B cell (primary cell): Measurements from ENCODE around the gene PAX3. TPM values are rescaled to one million over a fixed set of nuclear protein-coding genes. Genes with fewer than 3 reads are reported as not detected.

Experiments used
- ATAC-seq: fragments of 200-7000 bp; cut with Tn5 transposase; one replicate; pipeline ENCODE4 v1.10.0; 2021; ENCODE audit warnings: low read depth, mild to moderate bottlenecking, moderate number of reproducible peaks, moderate library complexity
- CTCF ChIA-PET: fragments of 350-600 bp; sonication (Branson Sonifier 250); formaldehyde crosslinking; loops from one replicate; lab custom pipeline; 2021; ENCODE audit warnings: antibody characterized with exemption, inconsistent platforms; lab: Charles Lee
- POLR2A ChIA-PET: fragments of 350-600 bp; sonication (Branson Sonifier 250); formaldehyde crosslinking; loops from one replicate; lab custom pipeline; 2021; ENCODE audit warnings: antibody characterized with exemption; lab: Charles Lee
- DNase-seq: peaks from one replicate; pipeline ENCODE4 v3.0.0; 2013
- H2AFZ ChIP-seq: 2 replicates; pipeline ENCODE4 v1.6.1; 2012; ENCODE audit warnings: mild to moderate bottlenecking, low read depth, low read length; ENCODE audit not compliant: insufficient read depth, poor library complexity, severe bottlenecking
- H3K27ac ChIP-seq, 2 donors: 1 replicate in 1 of 2; 2 replicates in 1 of 2; pipeline ENCODE4 v1.5.1; 2012 to 2013; ENCODE audit warnings: low read length in 2 of 2, mild to moderate bottlenecking in 2 of 2, moderate library complexity in 1 of 2
- H3K27me3 ChIP-seq, 4 experiments: fragments of 200-600 bp in 1 of 4; sonication (generic) in 1 of 4; replicated peaks in 1 of 4; 1 replicate in 2 of 4; 2 replicates in 2 of 4; pipeline versions ENCODE4 v1.6.1 to v1.7.0; 2013 to 2016; ENCODE audit warnings: low read length in 3 of 4, mild to moderate bottlenecking in 2 of 4, mixed read lengths in 1 of 4, moderate library complexity in 1 of 4; ENCODE audit not compliant: insufficient read depth in 4 of 4, control insufficient read depth in 3 of 4; ENCODE audit errors: control extremely low read depth in 1 of 4
- H3K36me3 ChIP-seq, 2 experiments: replicated peaks in 1 of 2; 1 replicate in 1 of 2; 2 replicates in 1 of 2; pipeline versions ENCODE4 v1.6.1 to v1.7.1; 2013; ENCODE audit warnings: low read length in 1 of 2; ENCODE audit not compliant: insufficient read depth in 2 of 2, control insufficient read depth in 1 of 2; ENCODE audit errors: control extremely low read depth in 1 of 2, extremely low read depth in 1 of 2
- H3K4me1 ChIP-seq, 2 donors: fragments of 200-600 bp in 1 of 2; sonication (generic) in 1 of 2; 1 replicate in 1 of 2; 2 replicates in 1 of 2; pipeline versions ENCODE4 v1.5.1 to v1.6.1; 2013 to 2017; ENCODE audit warnings: low read length in 2 of 2; ENCODE audit not compliant: control insufficient read depth in 2 of 2, insufficient read depth in 2 of 2
- H3K4me2 ChIP-seq: replicated peaks from 2 replicates; pipeline ENCODE3; 2012; ENCODE audit warnings: mild to moderate bottlenecking, low read depth, low read length; ENCODE audit not compliant: poor library complexity, severe bottlenecking
- H3K4me3 ChIP-seq, 5 experiments: fragments of 200-600 bp in 1 of 5; sonication (generic) in 1 of 5; 1 replicate in 3 of 5; 2 replicates in 2 of 5; pipeline versions ENCODE4 v1.5.1 to v1.7.0; 2011 to 2016; ENCODE audit warnings: low read length in 4 of 5, mild to moderate bottlenecking in 4 of 5, low read depth in 2 of 5, control low read depth in 1 of 5, moderate library complexity in 1 of 5; ENCODE audit not compliant: insufficient read depth in 1 of 5; ENCODE audit errors: control extremely low read depth in 1 of 5, extremely low read depth in 1 of 5
- H3K79me2 ChIP-seq: fragments of 200-600 bp; sonication (generic); one replicate; pipeline ENCODE4 v1.6.0; 2016; ENCODE audit warnings: low read length; ENCODE audit not compliant: control insufficient read depth, insufficient read depth
- H3K9ac ChIP-seq: fragments of 200-600 bp; sonication (generic); 2 replicates; pipeline ENCODE4 v1.6.1; 2017; ENCODE audit warnings: mild to moderate bottlenecking, low read length, moderate library complexity
- H3K9me3 ChIP-seq, 3 donors: one replicate each; pipeline versions ENCODE4 v1.6.1 to v1.7.1; 2013; ENCODE audit warnings: low read length in 2 of 3; ENCODE audit not compliant: control insufficient read depth in 2 of 3, insufficient read depth in 1 of 3; ENCODE audit errors: control extremely low read depth in 1 of 3
- H4K20me1 ChIP-seq: 2 replicates; pipeline ENCODE4 v1.6.0; 2012; ENCODE audit warnings: mild to moderate bottlenecking, low read length; ENCODE audit not compliant: insufficient read depth, control insufficient read depth, poor library complexity, severe bottlenecking
- H3K27ac Mint-ChIP-seq: one replicate; pipeline ENCODE4 v1.8.0; 2021; ENCODE audit warnings: mixed read lengths
- H3K27me3 Mint-ChIP-seq: one replicate; pipeline ENCODE4 v1.8.0; 2021; ENCODE audit warnings: mixed read lengths
- H3K4me1 Mint-ChIP-seq: one replicate; pipeline ENCODE4 v1.8.0; 2021; ENCODE audit warnings: mixed read lengths
- H3K4me3 Mint-ChIP-seq: one replicate; pipeline ENCODE4 v1.8.0; 2021; ENCODE audit warnings: mixed read lengths
- H3K9me3 Mint-ChIP-seq: one replicate; pipeline ENCODE4 v1.8.0; 2022; ENCODE audit warnings: mixed read lengths; ENCODE audit not compliant: insufficient read depth
- EZH2 ChIP-seq: IDR thresholded peaks from 2 replicates; pipeline ENCODE4 v1.6.1; 2012; ENCODE audit warnings: borderline replicate concordance, low read depth, mild to moderate bottlenecking, moderate library complexity, low read length; ENCODE audit not compliant: insufficient read depth, poor library complexity, severe bottlenecking
- WGBS: methylation state at CpG from one replicate; pipeline ENCODE4 v1.1.5; 2013; ENCODE audit warnings: missing lambda C conversion rate; ENCODE audit not compliant: insufficient coverage; 5-methylcytosine and 5-hydroxymethylcytosine counted together
- intact Hi-C: fragments of 100-400 bp; cut with micrococcal nuclease; formaldehyde crosslinking; loops from one replicate; pipeline ENCODE4 v1.10.0; 2022
- polyA plus RNA-seq: library from polyadenylated mRNA; depleted of rRNA; stranded (reverse); fragments of >200 nt; gene quantifications from 2 replicates; pipeline ENCODE4 v1.2.3, GENCODE V29; 2012
- total RNA-seq, 2 donors: library from RNA; stranded (reverse); fragments of 120-200 nt in 1 of 2; gene quantifications; 1 replicate in 1 of 2; 2 replicates in 1 of 2; pipeline versions ENCODE4 v1.2.3 to v1.2.4, GENCODE V29; 2013 to 2022
- TF ChIP-seq, protein P1 (sequence below): fragments of 200-600 bp; IDR thresholded peaks from one replicate; pipeline ENCODE4 v1.8.0; 2022; ENCODE audit warnings: antibody characterized with exemption, mild to moderate bottlenecking

Gene PAX3
- total and polyA plus RNA-seq, 2 donors (not counting 1 experiment from before 2014, with no cell fraction given) = not detected

DNA sequence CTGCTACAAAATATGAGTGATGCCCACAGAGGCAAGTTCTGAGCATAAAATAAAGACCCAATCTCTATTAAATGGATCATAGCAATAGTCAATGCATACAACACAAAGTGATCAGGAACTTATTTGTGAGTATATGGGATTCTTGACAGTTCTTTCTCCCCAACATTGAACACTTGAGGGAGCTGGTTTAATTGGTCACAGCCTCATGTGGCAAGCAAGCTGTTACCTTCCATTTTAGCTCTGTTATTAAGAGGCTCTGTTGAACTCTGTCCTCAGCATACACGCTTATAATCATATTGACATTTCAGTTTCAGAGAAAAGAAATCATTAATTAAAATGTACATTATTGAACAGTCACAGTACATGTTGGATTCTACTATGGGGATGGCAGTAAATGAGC lies 37.6 kb upstream of the PAX3 start:
- Mint-ChIP-seq H3K4me1 (no peaks in the 10 kb centered on the region), H3K27me3 (peaks cover 3% of the 10 kb centered on the region), H3K9me3 (peaks cover 6% of the 10 kb centered on the region), H3K4me3 (no peak overlapping the region), H3K27ac (no peak overlapping the region)
- Histone ChIP-seq H3K79me2 (no peaks in the 10 kb centered on the region), H4K20me1 (no peaks in the 10 kb centered on the region), H3K4me1 (no peaks in the 10 kb centered on the region), H3K9ac (no peak overlapping the region), H3K36me3 (no peaks in the 10 kb centered on the region), H3K27me3 (no peaks in the 10 kb centered on the region), H3K4me3 (no peak overlapping the region), H3K27ac (no peak overlapping the region), H3K4me2 (no peak overlapping the region), H2AFZ (no peak overlapping the region), H3K9me3 (peaks cover 0 to 14% (median 9%) of the 10 kb centered on the region in 3 donors)
- ATAC-seq (no peak), DNase-seq (no peak)
- TF ChIP-seq, protein P1, sequence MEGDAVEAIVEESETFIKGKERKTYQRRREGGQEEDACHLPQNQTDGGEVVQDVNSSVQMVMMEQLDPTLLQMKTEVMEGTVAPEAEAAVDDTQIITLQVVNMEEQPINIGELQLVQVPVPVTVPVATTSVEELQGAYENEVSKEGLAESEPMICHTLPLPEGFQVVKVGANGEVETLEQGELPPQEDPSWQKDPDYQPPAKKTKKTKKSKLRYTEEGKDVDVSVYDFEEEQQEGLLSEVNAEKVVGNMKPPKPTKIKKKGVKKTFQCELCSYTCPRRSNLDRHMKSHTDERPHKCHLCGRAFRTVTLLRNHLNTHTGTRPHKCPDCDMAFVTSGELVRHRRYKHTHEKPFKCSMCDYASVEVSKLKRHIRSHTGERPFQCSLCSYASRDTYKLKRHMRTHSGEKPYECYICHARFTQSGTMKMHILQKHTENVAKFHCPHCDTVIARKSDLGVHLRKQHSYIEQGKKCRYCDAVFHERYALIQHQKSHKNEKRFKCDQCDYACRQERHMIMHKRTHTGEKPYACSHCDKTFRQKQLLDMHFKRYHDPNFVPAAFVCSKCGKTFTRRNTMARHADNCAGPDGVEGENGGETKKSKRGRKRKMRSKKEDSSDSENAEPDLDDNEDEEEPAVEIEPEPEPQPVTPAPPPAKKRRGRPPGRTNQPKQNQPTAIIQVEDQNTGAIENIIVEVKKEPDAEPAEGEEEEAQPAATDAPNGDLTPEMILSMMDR = no peak
- TF ChIP-seq EZH2 = no peak
- intact Hi-C loops = no loop called here
- no CpG with 5 or more reads among the region's 1 CpG for WGBS
- ChIA-PET CTCF (no interaction called here), POLR2A (no interaction called here)

DNA sequence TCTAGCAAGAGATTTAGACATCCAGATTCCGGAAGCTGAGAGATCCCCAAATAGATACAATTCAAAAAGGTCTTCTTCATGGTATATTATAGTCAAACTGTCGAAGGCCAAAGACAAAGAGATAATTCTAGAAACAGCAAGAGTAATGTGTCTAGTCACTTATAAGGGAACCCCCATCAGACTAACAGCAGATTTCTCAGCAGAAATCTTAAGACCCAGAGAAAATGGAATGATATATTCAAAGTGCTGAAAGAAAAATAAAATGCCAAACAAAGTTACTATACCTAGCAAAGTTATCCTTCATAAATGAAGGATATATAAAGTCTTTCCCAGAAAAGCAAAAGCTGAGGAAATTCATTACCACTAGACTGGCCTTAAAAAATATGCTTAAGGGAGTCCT lies 36.1 kb upstream of the PAX3 start:
- WGBS = no CpG with 5 or more reads among the region's 2 CpGs
- intact Hi-C loops = no loop called here
- H3K9ac ChIP-seq = no peak overlapping the region
- Mint-ChIP-seq H3K4me1 (no peaks in the 10 kb centered on the region), H3K27me3 (peaks cover 7% of the 10 kb centered on the region), H3K4me3 (no peak overlapping the region), H3K9me3 (peaks cover 8% of the 10 kb centered on the region), H3K27ac (no peak overlapping the region)
- H2AFZ ChIP-seq = no peak overlapping the region
- H3K36me3 ChIP-seq = no peaks in the 10 kb centered on the region
- no peaks in the 10 kb centered on the region for H3K79me2 ChIP-seq
- DNase-seq (no peak), ATAC-seq (no peak)
- no peaks in the 10 kb centered on the region for H3K4me1 ChIP-seq
- CTCF ChIA-PET = interaction anchor here (1.4 kb wide), 1 partner anchor 13 kb away, joined by 3 read pairs; no protein-coding TSS in a partner anchor
- peaks cover 0 to 14% (median 9%) of the 10 kb centered on the region in 3 donors for H3K9me3 ChIP-seq
- POLR2A ChIA-PET = no interaction called here
- no peaks in the 10 kb centered on the region for H3K27me3 ChIP-seq
- no peak for TF ChIP-seq EZH2
- TF ChIP-seq, protein P1 = no peak
- H3K27ac ChIP-seq = no peak overlapping the region
- no peak overlapping the region for H3K4me2 ChIP-seq
- no peak overlapping the region for H3K4me3 ChIP-seq
- H4K20me1 ChIP-seq = no peaks in the 10 kb centered on the region
